Caco-2 (cell line): ENCODE results near the gene KCNK7. TPM values are rescaled to one million over a fixed set of nuclear protein-coding genes. Genes with fewer than 3 reads are reported as not detected.

Experiments
- BruUV-seq: library from RNA; stranded (reverse); fragments of 400-500 nt; replicated peaks from 2 replicates; lab custom pipeline; 2021; lab: Mats Ljungman, UMichigan
- CTCF ChIA-PET: fragments of 300-600 bp; sonication (Branson Sonifier 250); formaldehyde crosslinking; loops from one replicate; lab custom pipeline; 2022; ENCODE audit warnings: antibody characterized with exemption; lab: Charles Lee
- POLR2A ChIA-PET: fragments of 300-600 bp; sonication (Branson Sonifier 250); formaldehyde crosslinking; loops from one replicate; lab custom pipeline; 2022; ENCODE audit warnings: antibody characterized with exemption; lab: Charles Lee
- DNase-seq, 2 experiments: peaks; one replicate each; pipeline versions ENCODE4 v3.0.0 to v3.0.0-alpha.2; 2020 to 2022
- H3K27me3 ChIP-seq: replicated peaks from 2 replicates; pipeline ENCODE4 v1.6.0; 2011; ENCODE audit warnings: low read length; ENCODE audit not compliant: control insufficient read depth, insufficient read depth
- H3K36me3 ChIP-seq: 2 replicates; pipeline ENCODE4 v1.5.1; 2011; ENCODE audit warnings: low read length; ENCODE audit not compliant: control insufficient read depth, insufficient read depth
- H3K4me1 ChIP-seq: fragments of 250-450 bp; sonication (Bioruptor Pico); 2 replicates; pipeline ENCODE4 v1.5.1; 2020; ENCODE audit warnings: mild to moderate bottlenecking
- H3K4me3 ChIP-seq: 2 replicates; pipeline ENCODE4 v1.5.1; 2011; ENCODE audit warnings: low read depth, mild to moderate bottlenecking, control low read depth, low read length
- H3K9me3 ChIP-seq: fragments of 250-450 bp; sonication (Bioruptor Pico); 2 replicates; pipeline ENCODE4 v1.5.1; 2020; ENCODE audit warnings: mild to moderate bottlenecking, moderate library complexity
- H3K27ac Mint-ChIP-seq: one replicate; pipeline ENCODE4 v1.8.0; 2022; ENCODE audit warnings: mixed read lengths; ENCODE audit not compliant: unreplicated experiment
- H3K27me3 Mint-ChIP-seq: one replicate; pipeline ENCODE4 v1.8.0; 2022; ENCODE audit warnings: mixed read lengths; ENCODE audit not compliant: insufficient read depth, unreplicated experiment
- H3K36me3 Mint-ChIP-seq: one replicate; pipeline ENCODE4 v1.8.0; 2022; ENCODE audit warnings: mild to moderate bottlenecking, mixed read lengths; ENCODE audit not compliant: insufficient read depth, unreplicated experiment
- H3K4me1 Mint-ChIP-seq: one replicate; pipeline ENCODE4 v1.8.0; 2022; ENCODE audit warnings: low read depth, mixed read lengths; ENCODE audit not compliant: unreplicated experiment
- H3K4me3 Mint-ChIP-seq: one replicate; pipeline ENCODE4 v1.8.0; 2022; ENCODE audit warnings: mild to moderate bottlenecking, moderate library complexity, mixed read lengths; ENCODE audit not compliant: unreplicated experiment
- H3K9me3 Mint-ChIP-seq: one replicate; pipeline ENCODE4 v1.8.0; 2022; ENCODE audit warnings: mixed read lengths; ENCODE audit not compliant: unreplicated experiment
- intact Hi-C: fragments of 100-400 bp; cut with micrococcal nuclease; formaldehyde crosslinking; loops from one replicate; pipeline ENCODE4 v1.10.0; 2022; ENCODE audit not compliant: unreplicated experiment
- total RNA-seq: library from RNA; stranded (reverse); gene quantifications from 2 replicates; pipeline ENCODE4 v1.2.3, GENCODE V29; 2022
- TF ChIP-seq, protein P1 (sequence below), 2 experiments: fragments of 200-600 bp in 1 of 2; IDR thresholded peaks; 1 replicate in 1 of 2; 2 replicates in 1 of 2; pipeline versions ENCODE4 v1.5.1 to v1.8.0; 2011 to 2022; ENCODE audit warnings: antibody characterized with exemption in 1 of 2, control low read depth in 1 of 2, inconsistent platforms in 1 of 2, low read depth in 1 of 2, low read length in 1 of 2, mild to moderate bottlenecking in 1 of 2, moderate library complexity in 1 of 2; ENCODE audit not compliant: insufficient read depth in 1 of 2, severe bottlenecking in 1 of 2, unreplicated experiment in 1 of 2

The KCNK7 gene
- total RNA-seq, 1 experiment from 2014 or later = 0.39 TPM

DNA sequence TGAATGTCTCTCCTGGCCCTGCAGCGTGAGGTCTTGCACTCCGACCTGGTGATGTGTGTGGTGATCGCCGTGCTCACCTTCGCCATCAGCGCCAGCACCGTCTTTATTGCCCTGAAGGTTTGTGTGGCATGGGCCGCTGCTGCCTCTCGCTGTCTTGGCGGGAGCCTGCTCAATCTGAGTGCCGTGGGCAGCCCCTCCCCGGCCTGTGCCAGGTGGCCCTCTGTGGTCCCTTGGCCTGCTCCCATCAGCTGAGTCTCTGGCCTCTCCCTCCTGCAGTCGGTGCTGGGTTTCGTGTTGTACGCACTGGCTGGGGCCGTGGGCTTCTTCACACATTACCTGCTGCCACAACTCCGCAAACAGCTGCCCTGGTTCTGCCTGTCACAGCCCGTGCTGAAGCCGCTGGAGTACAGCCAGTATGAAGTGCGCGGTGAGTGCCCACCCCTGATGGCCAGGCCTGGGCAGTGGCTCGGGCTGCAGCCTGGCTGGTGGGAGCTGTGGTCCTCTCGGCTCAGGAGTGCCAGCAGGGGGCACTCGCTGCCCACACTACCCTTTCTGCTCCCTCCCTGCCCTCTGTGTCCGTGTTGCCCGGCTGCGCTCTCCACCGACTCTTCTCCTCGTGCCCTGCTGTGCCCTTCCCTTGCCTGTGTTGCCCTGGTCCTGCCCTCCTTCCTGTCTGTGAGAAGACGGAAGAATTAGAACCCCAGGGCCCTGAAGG is 30.2 kb upstream of the KCNK7 start:
- H3K27me3 ChIP-seq = no peaks in the 10 kb centered on the region
- Mint-ChIP-seq H3K9me3 (no peaks in the 10 kb centered on the region), H3K4me1 (no peaks in the 10 kb centered on the region), H3K4me3 (no peak overlapping the region), H3K27ac (peak overlapping the region; percentile 76), H3K27me3 (no peaks in the 10 kb centered on the region), H3K36me3 (peaks cover 44% of the 10 kb centered on the region)
- TF ChIP-seq, protein P1, sequence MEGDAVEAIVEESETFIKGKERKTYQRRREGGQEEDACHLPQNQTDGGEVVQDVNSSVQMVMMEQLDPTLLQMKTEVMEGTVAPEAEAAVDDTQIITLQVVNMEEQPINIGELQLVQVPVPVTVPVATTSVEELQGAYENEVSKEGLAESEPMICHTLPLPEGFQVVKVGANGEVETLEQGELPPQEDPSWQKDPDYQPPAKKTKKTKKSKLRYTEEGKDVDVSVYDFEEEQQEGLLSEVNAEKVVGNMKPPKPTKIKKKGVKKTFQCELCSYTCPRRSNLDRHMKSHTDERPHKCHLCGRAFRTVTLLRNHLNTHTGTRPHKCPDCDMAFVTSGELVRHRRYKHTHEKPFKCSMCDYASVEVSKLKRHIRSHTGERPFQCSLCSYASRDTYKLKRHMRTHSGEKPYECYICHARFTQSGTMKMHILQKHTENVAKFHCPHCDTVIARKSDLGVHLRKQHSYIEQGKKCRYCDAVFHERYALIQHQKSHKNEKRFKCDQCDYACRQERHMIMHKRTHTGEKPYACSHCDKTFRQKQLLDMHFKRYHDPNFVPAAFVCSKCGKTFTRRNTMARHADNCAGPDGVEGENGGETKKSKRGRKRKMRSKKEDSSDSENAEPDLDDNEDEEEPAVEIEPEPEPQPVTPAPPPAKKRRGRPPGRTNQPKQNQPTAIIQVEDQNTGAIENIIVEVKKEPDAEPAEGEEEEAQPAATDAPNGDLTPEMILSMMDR (IDR thresholded peaks at IDR 0.05; ENCODE audit: insufficient read depth in 1 of 2, low read depth in 1 of 2, low read length in 1 of 2, severe bottlenecking in 1 of 2, unreplicated experiment in 1 of 2) = peak in 1 of 2 experiments; percentile 44
- intact Hi-C loops = no loop called here
- no TSS peak for BruUV-seq
- peaks cover 4% of the 10 kb centered on the region for H3K36me3 ChIP-seq
- POLR2A ChIA-PET = no interaction called here
- CTCF ChIA-PET = interaction anchor here (0.6 to 0.9 kb wide), 2 partner anchors 28 to 192 kb away, joined by 5 read pairs; no protein-coding TSS in a partner anchor
- H3K4me3 ChIP-seq = no peak overlapping the region
- no peaks in the 10 kb centered on the region for H3K9me3 ChIP-seq
- peak in 1 of 2 experiments; percentile 34 for DNase-seq
- H3K4me1 ChIP-seq = no peaks in the 10 kb centered on the region

DNA sequence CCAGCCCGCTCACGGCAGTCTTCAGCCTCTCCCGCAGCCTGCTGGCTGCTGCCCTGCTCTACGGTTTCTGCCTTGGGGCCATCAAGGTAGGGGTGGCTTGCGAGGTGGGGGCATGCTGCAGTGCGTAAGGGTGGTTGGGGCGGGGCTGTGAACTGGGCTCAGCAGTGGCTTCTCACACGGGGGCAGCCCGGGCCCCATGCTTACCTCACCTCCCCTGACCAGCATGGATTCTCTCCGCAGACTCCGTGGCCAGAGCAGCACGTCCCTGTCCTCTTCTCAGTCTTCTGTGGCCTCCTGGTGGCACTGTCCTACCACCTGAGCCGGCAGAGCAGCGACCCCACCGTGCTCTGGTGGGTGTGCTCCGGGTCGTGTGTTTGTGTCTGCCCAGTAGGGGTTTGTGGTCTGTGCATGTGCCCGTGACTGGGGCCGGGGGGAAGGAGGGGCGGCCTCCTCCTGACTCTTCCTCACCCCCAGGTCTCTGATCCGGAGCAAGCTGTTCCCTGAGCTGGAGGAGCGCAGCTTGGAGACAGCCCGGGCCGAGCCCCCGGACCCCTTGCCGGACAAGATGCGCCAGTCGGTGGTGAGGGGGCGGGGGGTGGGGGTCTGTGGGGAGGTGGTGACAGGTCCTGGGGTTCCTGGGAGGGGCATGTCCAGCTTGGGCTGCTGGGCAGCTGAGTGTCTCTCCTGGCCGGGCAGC is 29.5 kb upstream of the KCNK7 start:
- intact Hi-C loops = no loop called here
- peaks cover 51% of the 10 kb centered on the region for H3K36me3 Mint-ChIP-seq
- CTCF ChIA-PET = interaction anchor here (0.6 kb wide), 1 partner anchor 542 kb away, joined by 4 read pairs; no protein-coding TSS in a partner anchor
- POLR2A ChIA-PET = no interaction called here
- H3K4me3 Mint-ChIP-seq = no peak overlapping the region
- DNase-seq = no peak
- H3K9me3 ChIP-seq = no peaks in the 10 kb centered on the region
- H3K27ac Mint-ChIP-seq = no peak overlapping the region
- no TSS peak for BruUV-seq
- H3K4me1 Mint-ChIP-seq = no peaks in the 10 kb centered on the region
- TF ChIP-seq, protein P1 (IDR thresholded peaks at IDR 0.05; ENCODE audit: insufficient read depth in 1 of 2, low read depth in 1 of 2, low read length in 1 of 2, severe bottlenecking in 1 of 2, unreplicated experiment in 1 of 2) = no peak
- H3K9me3 Mint-ChIP-seq = no peaks in the 10 kb centered on the region
- H3K27me3 ChIP-seq = no peaks in the 10 kb centered on the region
- H3K4me1 ChIP-seq = 0 out of 2 replicates have a peak, but pooled peaks cover 3% of the 10 kb centered on the region
- peaks cover 4% of the 10 kb centered on the region for H3K36me3 ChIP-seq
- H3K4me3 ChIP-seq = no peak overlapping the region
- H3K27me3 Mint-ChIP-seq = no peaks in the 10 kb centered on the region

DNA sequence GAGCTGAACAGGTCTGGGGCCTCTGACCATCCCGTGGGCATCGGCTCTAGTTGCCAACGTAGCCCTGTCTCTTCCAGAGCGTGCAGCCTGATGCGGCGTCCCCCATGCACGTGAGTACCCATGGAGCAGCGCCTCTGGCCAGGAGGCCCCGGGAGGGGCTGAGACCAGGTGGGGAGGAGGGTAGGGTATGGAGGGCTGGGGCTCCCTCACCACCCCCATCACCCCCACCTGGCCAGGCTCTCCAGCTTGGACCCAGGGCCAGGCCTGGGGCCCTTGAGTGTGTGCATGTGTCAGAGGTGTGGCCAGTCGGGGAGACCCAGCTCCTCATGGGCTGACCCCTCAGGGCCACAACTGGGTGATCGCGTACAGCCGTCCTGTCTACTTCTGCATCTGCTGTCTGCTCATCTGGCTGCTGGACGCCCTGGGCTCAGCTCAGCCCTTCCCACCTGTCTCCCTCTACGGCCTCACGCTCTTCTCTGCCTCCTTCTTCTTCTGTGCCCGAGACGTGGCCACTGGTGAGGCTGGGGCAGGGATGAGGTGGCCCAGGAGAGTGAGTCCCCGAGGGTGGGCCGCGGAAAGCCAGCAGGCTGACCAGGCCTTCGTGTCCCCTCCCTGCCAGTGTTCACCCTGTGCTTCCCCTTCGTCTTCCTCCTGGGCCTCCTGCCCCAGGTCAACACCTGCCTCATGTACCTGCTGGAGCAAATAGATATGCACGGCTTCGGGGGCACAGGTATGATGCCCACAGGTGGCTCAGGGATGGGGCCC is 28.4 kb upstream of the KCNK7 start:
- Mint-ChIP-seq H3K4me1 (no peaks in the 10 kb centered on the region), H3K27me3 (no peaks in the 10 kb centered on the region), H3K9me3 (no peaks in the 10 kb centered on the region), H3K27ac (no peak overlapping the region), H3K4me3 (no peak overlapping the region), H3K36me3 (peaks cover 59% of the 10 kb centered on the region)
- DNase-seq = no peak
- no peaks in the 10 kb centered on the region for H3K27me3 ChIP-seq
- ChIA-PET CTCF (interaction anchor here (0.6 kb wide), 1 partner anchor 543 kb away, joined by 4 read pairs; no protein-coding TSS in a partner anchor), POLR2A (no interaction called here)
- peaks cover 3% of the 10 kb centered on the region for H3K36me3 ChIP-seq
- TF ChIP-seq, protein P1 (IDR thresholded peaks at IDR 0.05; ENCODE audit: insufficient read depth in 1 of 2, low read depth in 1 of 2, low read length in 1 of 2, severe bottlenecking in 1 of 2, unreplicated experiment in 1 of 2) = no peak
- H3K4me1 ChIP-seq = 0 out of 2 replicates have a peak, but pooled peaks cover 3% of the 10 kb centered on the region
- no peak overlapping the region for H3K4me3 ChIP-seq
- no peaks in the 10 kb centered on the region for H3K9me3 ChIP-seq
- intact Hi-C loops = no loop called here
- no TSS peak for BruUV-seq
